Ovary (tissue), 9 donors: Measurements from ENCODE around the gene CEP120. TPM values are rescaled to one million over a fixed set of nuclear protein-coding genes. Genes with fewer than 3 reads are reported as not detected.

Experiments used
- DNase-seq, 5 donors: peaks; one replicate each; pipeline ENCODE4 v3.0.0-alpha.2; 2019 to 2020
- H3K27ac ChIP-seq, 2 donors: fragments of 200-600 bp; one replicate each; pipeline versions ENCODE4 v1.5.1 to v1.8.0; 2019 to 2022
- H3K27me3 ChIP-seq: fragments of 200-600 bp; one replicate; pipeline ENCODE4 v1.8.0; 2022
- H3K36me3 ChIP-seq: fragments of 200-600 bp; sonication (generic); one replicate; pipeline ENCODE4 v1.5.1; 2019
- H3K4me1 ChIP-seq: one replicate; pipeline ENCODE4 v1.8.1; 2013; ENCODE audit warnings: mild to moderate bottlenecking, moderate library complexity; ENCODE audit not compliant: insufficient read depth
- H3K4me3 ChIP-seq: fragments of 200-600 bp; sonication (generic); one replicate; pipeline ENCODE4 v1.5.1; 2017
- H3K9me3 ChIP-seq, 2 donors: fragments of 200-600 bp in 1 of 2; sonication (generic) in 1 of 2; one replicate each; pipeline versions ENCODE4 v1.5.1 to v1.8.1; 2013 to 2019; ENCODE audit warnings: mild to moderate bottlenecking in 1 of 2, moderate library complexity in 1 of 2
- CTCF ChIP-seq, 3 donors: fragments of 450-650 bp in 2 of 3; fragments of 200-600 bp in 1 of 3; IDR thresholded peaks; one replicate each; pipeline versions ENCODE4 v1.5.1 to v1.8.0; 2016 to 2022; ENCODE audit warnings: antibody characterized with exemption in 3 of 3, mild to moderate bottlenecking in 1 of 3
- EP300 ChIP-seq: sonication (generic); formaldehyde crosslinking; IDR thresholded peaks from one replicate; pipeline ENCODE4 v1.6.1; 2017; ENCODE audit warnings: antibody characterized with exemption
- POLR2A ChIP-seq: fragments of 450-650 bp; IDR thresholded peaks from one replicate; pipeline ENCODE4 v1.6.1; 2017; ENCODE audit warnings: antibody characterized with exemption, mild to moderate bottlenecking, moderate library complexity
- WGBS, 3 donors: extraction: QIAGEN DNeasy Blood & Tissue Kit in 1 of 3; methylation state at CpG; one replicate each; pipeline versions ENCODE4 v1.1.5 to v1.1.7; 2013 to 2017; 5-methylcytosine and 5-hydroxymethylcytosine counted together
- intact Hi-C, 4 donors: fragments of 100-400 bp; cut with DNase I; formaldehyde crosslinking; loops; one replicate each; pipeline versions ENCODE4 v1.11.0 to v1.15.1; 2022 to 2023
- polyA plus RNA-seq, 2 donors: library from polyadenylated mRNA; stranded (reverse); fragments of 200-250 nt in 1 of 2; fragments of 350-450 nt in 1 of 2; fragmentation: Illumina TruSeq in 1 of 2; extraction: RNeasy Lipid Tissue Mini Kit (QIAGEN cat#74804) in 1 of 2; gene quantifications; one replicate each; pipeline ENCODE4 v1.2.3, GENCODE V29; 2013 to 2014
- total RNA-seq, 7 donors: library from RNA; depleted of rRNA in 2 of 7; stranded (reverse); fragments of >200 nt in 2 of 7; fragmentation: NEBNext Ultra II Directional in 3 of 7; extraction: Animal tissue kit (Norgen Biotek cat#: 25700) in 3 of 7; gene quantifications; one replicate each; pipeline versions ENCODE4 v1.1.0 to v1.2.4, GENCODE V29; 2016 to 2023
- donor health status: DM: no; HTN: no; CAD: no; lungs with moderate emphysema.
- donor health status: DM: no; HTN: no; CAD: no.
- donor health status: Bipolar disorder and iron deficiency.
- donor health status: DM: yes; HTN: yes; CAD: no.
- donor health status: DM: no; HTN: no; CAD: no.
- donor health status: DM: yes; HTN: yes; CAD: no.

CEP120 gene
- total and polyA plus RNA-seq, 9 donors: 15.3 to 33.0 (median 28.9) TPM

GRCh38 chr5:123303802-123304201 lies 119.4 kb downstream of the CEP120 start:
- Histone ChIP-seq H3K27me3 (no peaks in the 10 kb centered on the region), H3K4me3 (no peak overlapping the region), H3K9me3 (no peaks in the 10 kb centered on the region), H3K4me1 (no peaks in the 10 kb centered on the region), H3K36me3 (no peaks in the 10 kb centered on the region), H3K27ac (no peak overlapping the region)
- no peak for TF ChIP-seq CTCF (IDR thresholded peaks at IDR 0.05)
- no peak for TF ChIP-seq EP300
- TF ChIP-seq POLR2A: no peak
- intact Hi-C loops: no loop called here
- no peak for DNase-seq
- WGBS, 3 donors: 76 to 81% (median 80%) methylated on average over 3 of the region's 3 CpGs

- no peak for DNase-seq
- 91 to 92% (median 91%) methylated on average over 4 of the region's 4 CpGs for WGBS, 3 donors
- Histone ChIP-seq H3K9me3 (no peaks in the 10 kb centered on the region), H3K4me1 (no peaks in the 10 kb centered on the region), H3K27me3 (no peaks in the 10 kb centered on the region), H3K36me3 (no peaks in the 10 kb centered on the region), H3K4me3 (no peak overlapping the region), H3K27ac (no peak overlapping the region)
- intact Hi-C loops: no loop called here
- TF ChIP-seq CTCF (IDR thresholded peaks at IDR 0.05) (no peak), EP300 (no peak), POLR2A (no peak)
Measured at GRCh38 chr5:123300266-123300665, 122.9 kb downstream of the CEP120 start.

- Histone ChIP-seq H3K4me3 (no peak overlapping the region), H3K4me1 (no peaks in the 10 kb centered on the region), H3K36me3 (no peaks in the 10 kb centered on the region), H3K9me3 (no peaks in the 10 kb centered on the region), H3K27ac (no peak overlapping the region), H3K27me3 (no peaks in the 10 kb centered on the region)
- no peak for DNase-seq
- 91 to 95% (median 95%) methylated on average over 1 of the region's 1 CpG for WGBS, 3 donors
- TF ChIP-seq EP300 (no peak), POLR2A (no peak), CTCF (IDR thresholded peaks at IDR 0.05) (no peak)
- intact Hi-C loops: no loop called here
Measured at GRCh38 chr5:123299136-123299535, 124.1 kb downstream of the CEP120 start.

GRCh38 chr5:123298335-123299030 lies 124.7 kb downstream of the CEP120 start:
- no peak for DNase-seq
- intact Hi-C loops: no loop called here
- no peaks in the 10 kb centered on the region for H3K36me3 ChIP-seq
- TF ChIP-seq POLR2A (no peak), EP300 (no peak), CTCF (IDR thresholded peaks at IDR 0.05) (no peak)
- WGBS, 3 donors: 91 to 95% (median 94%) methylated on average over 2 of the region's 2 CpGs
- H3K4me3 ChIP-seq: no peak overlapping the region
- no peaks in the 10 kb centered on the region for H3K27me3 ChIP-seq
- H3K4me1 ChIP-seq: no peaks in the 10 kb centered on the region
- no peak overlapping the region for H3K27ac ChIP-seq
- H3K9me3 ChIP-seq: no peaks in the 10 kb centered on the region
